ENCODE data around the gene AGMO.

DNA sequence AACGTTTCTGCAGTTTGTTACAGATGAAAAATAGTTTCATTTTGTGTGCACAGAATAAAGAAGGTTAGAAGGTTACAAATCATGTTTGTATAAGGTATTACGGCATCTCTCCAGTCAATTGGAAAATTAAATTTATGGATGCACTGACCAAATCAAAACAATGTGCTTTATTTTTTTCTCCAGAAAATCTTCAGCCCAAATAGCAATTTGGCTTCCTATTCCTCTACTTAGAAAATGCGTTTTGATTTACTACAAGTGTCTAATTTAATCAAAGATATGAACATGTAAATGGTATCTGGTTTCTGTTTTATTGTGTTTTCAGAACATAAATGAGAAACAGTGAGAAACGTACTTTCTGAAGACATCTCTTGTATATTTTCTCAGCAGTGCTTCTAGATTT is 63.4 kb downstream of the AGMO start:
- TF ChIP-seq, protein P1, sequence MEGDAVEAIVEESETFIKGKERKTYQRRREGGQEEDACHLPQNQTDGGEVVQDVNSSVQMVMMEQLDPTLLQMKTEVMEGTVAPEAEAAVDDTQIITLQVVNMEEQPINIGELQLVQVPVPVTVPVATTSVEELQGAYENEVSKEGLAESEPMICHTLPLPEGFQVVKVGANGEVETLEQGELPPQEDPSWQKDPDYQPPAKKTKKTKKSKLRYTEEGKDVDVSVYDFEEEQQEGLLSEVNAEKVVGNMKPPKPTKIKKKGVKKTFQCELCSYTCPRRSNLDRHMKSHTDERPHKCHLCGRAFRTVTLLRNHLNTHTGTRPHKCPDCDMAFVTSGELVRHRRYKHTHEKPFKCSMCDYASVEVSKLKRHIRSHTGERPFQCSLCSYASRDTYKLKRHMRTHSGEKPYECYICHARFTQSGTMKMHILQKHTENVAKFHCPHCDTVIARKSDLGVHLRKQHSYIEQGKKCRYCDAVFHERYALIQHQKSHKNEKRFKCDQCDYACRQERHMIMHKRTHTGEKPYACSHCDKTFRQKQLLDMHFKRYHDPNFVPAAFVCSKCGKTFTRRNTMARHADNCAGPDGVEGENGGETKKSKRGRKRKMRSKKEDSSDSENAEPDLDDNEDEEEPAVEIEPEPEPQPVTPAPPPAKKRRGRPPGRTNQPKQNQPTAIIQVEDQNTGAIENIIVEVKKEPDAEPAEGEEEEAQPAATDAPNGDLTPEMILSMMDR (optimal IDR thresholded peaks at IDR 0.05 in 1 of 3, IDR thresholded peaks at IDR 0.05 in 1 of 3, conservative IDR thresholded peaks at IDR 0.05 in 1 of 3; ENCODE audit: extremely low read depth in 1 of 3, insufficient read depth in 2 of 3, low read length in 3 of 3) = no peak
- no peak for TF ChIP-seq EZH2 (IDR thresholded peaks at IDR 0.05; ENCODE audit: low read length)

Measured in keratinocyte (primary cell).